Upper lobe of left lung (tissue), 6 donors: Measurements from ENCODE around the gene TRPM2. TPM values are rescaled to one million over a fixed set of nuclear protein-coding genes. Genes with fewer than 3 reads are reported as not detected.

ENCODE experiments used
- ATAC-seq, 2 donors: fragments of 200-7000 bp; cut with Tn5 transposase; one replicate each; pipeline ENCODE4 v1.9.1; 2022; ENCODE audit warnings: mild to moderate bottlenecking in 2 of 2, moderate library complexity in 2 of 2; ENCODE audit not compliant: low FRiP score in 2 of 2
- DNase-seq, 2 donors: peaks; one replicate each; pipeline ENCODE4 v3.0.0-alpha.2; 2019 to 2020
- H3K27ac ChIP-seq, 4 donors: fragments of 200-600 bp; sonication (generic); one replicate each; pipeline ENCODE4 v1.5.1; 2016 to 2019
- H3K27me3 ChIP-seq, 4 donors: fragments of 200-600 bp; sonication (generic); one replicate each; pipeline ENCODE4 v1.5.1; 2017 to 2019
- H3K36me3 ChIP-seq, 4 donors: fragments of 200-600 bp; sonication (generic); one replicate each; pipeline ENCODE4 v1.5.1; 2016 to 2019
- H3K4me1 ChIP-seq, 4 donors: fragments of 200-600 bp; sonication (generic); one replicate each; pipeline ENCODE4 v1.5.1; 2018 to 2019
- H3K4me3 ChIP-seq, 4 donors: fragments of 200-600 bp; sonication (generic); one replicate each; pipeline ENCODE4 v1.5.1; 2017 to 2019; ENCODE audit warnings: mild to moderate bottlenecking in 2 of 4, moderate library complexity in 1 of 4
- H3K9me3 ChIP-seq, 4 donors: fragments of 200-600 bp; sonication (generic); one replicate each; pipeline ENCODE4 v1.5.1; 2018 to 2019
- EP300 ChIP-seq, 4 donors: sonication (generic); formaldehyde crosslinking; IDR thresholded peaks; one replicate each; pipeline ENCODE4 v1.5.1; 2017; ENCODE audit warnings: antibody characterized with exemption in 4 of 4, control low read depth in 2 of 4
- POLR2A ChIP-seq, 4 donors: fragments of 450-650 bp; IDR thresholded peaks; one replicate each; pipeline ENCODE4 v1.5.1; 2016 to 2017; ENCODE audit warnings: antibody characterized with exemption in 4 of 4, mild to moderate bottlenecking in 2 of 4
- POLR2AphosphoS5 ChIP-seq, 2 donors: sonication (generic); formaldehyde crosslinking; IDR thresholded peaks; one replicate each; pipeline ENCODE4 v1.5.1; 2017; ENCODE audit warnings: antibody characterized with exemption in 2 of 2
- WGBS, 2 donors: methylation state at CpG; one replicate each; pipeline ENCODE4 v1.1.5; 2017 to 2018; 5-methylcytosine and 5-hydroxymethylcytosine counted together
- total RNA-seq, 6 donors: library from RNA; depleted of rRNA in 4 of 6; stranded (reverse); fragments of >200 nt in 4 of 6; gene quantifications; one replicate each; pipeline versions ENCODE4 v1.1.0 to v1.2.1, GENCODE V29; 2016 to 2021
- TF ChIP-seq, protein P1 (sequence below), 6 experiments: fragments of 450-650 bp in 4 of 6; fragments of 200-600 bp in 2 of 6; sonication (generic) in 2 of 6; IDR thresholded peaks; one replicate each; pipeline ENCODE4 v1.5.1; 2016 to 2019; ENCODE audit warnings: antibody characterized with exemption in 6 of 6
- donor health status: DM: no; HTN: no; CAD: no; lungs with moderate emphysema.
- donor health status: DM: no; HTN: yes; CAD: no; lungs with severe emphysema.

The TRPM2 gene
- total RNA-seq, 6 donors from 2014 or later, result 2.2 to 37.7 (median 12.7) TPM

DNA sequence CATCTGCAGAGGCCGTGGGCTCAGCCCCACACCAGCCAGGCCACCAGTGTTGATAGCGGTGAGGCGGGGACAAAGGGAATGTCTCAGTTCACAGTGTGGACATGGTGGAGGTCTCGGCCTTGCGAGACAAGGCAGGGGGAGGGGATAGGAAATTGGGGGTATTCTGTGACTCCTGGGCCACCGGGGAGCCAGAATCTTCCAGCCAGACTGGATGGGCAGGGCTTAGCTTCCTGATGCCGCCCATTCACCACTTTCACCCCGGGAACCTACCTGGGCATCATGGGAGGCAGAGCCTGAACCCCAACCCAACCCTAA is 107.0 kb downstream of the TRPM2 start:
- H3K9me3 ChIP-seq, result no peaks in the 10 kb centered on the region
- H3K4me1 ChIP-seq, result peaks cover 5 to 13% (median 9%) of the 10 kb centered on the region in 4 donors
- TF ChIP-seq POLR2A (IDR thresholded peaks at IDR 0.05) (no peak), EP300 (IDR thresholded peaks at IDR 0.05) (no peak), POLR2AphosphoS5 (IDR thresholded peaks at IDR 0.05) (no peak)
- TF ChIP-seq, protein P1, sequence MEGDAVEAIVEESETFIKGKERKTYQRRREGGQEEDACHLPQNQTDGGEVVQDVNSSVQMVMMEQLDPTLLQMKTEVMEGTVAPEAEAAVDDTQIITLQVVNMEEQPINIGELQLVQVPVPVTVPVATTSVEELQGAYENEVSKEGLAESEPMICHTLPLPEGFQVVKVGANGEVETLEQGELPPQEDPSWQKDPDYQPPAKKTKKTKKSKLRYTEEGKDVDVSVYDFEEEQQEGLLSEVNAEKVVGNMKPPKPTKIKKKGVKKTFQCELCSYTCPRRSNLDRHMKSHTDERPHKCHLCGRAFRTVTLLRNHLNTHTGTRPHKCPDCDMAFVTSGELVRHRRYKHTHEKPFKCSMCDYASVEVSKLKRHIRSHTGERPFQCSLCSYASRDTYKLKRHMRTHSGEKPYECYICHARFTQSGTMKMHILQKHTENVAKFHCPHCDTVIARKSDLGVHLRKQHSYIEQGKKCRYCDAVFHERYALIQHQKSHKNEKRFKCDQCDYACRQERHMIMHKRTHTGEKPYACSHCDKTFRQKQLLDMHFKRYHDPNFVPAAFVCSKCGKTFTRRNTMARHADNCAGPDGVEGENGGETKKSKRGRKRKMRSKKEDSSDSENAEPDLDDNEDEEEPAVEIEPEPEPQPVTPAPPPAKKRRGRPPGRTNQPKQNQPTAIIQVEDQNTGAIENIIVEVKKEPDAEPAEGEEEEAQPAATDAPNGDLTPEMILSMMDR (IDR thresholded peaks at IDR 0.05), result no peak
- ATAC-seq (no peak), DNase-seq (no peak)
- 89 to 91% methylated on average over 8 of the region's 8 CpGs for WGBS, 2 donors
- no peak overlapping the region for H3K4me3 ChIP-seq
- no peaks in the 10 kb centered on the region for H3K27me3 ChIP-seq
- H3K27ac ChIP-seq, result no peak overlapping the region
- H3K36me3 ChIP-seq, result no peaks in the 10 kb centered on the region

DNA sequence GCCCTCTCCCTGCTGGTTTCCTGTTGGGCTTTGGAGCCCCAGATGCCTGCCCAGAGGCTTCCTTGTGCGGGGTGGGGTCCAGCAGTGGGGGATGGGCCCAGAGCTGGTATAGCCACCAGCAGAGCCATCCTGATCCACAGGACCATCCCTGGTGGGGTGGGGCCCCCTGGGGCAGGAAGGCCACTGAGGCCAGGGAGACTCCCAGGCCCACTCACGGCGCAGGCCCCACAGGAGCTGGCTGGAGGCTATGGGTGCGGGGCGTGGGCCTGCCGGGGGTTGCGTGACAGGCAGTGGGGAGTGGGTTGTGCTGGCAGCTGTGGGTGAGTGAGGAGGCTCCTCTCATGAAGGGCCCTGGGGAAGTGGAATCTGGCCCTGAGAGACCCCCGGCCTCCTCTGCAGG is 107.6 kb downstream of the TRPM2 start:
- Histone ChIP-seq H3K36me3 (no peaks in the 10 kb centered on the region), H3K27ac (no peak overlapping the region), H3K4me1 (peaks cover 4 to 7% (median 5%) of the 10 kb centered on the region in 4 donors), H3K9me3 (no peaks in the 10 kb centered on the region), H3K4me3 (no peak overlapping the region), H3K27me3 (no peaks in the 10 kb centered on the region)
- 97% methylated on average over 8 of the region's 8 CpGs; no CpG with 5 or more reads in 1 of the 2 donors for WGBS, 2 donors
- DNase-seq (peak in 1 of 2 donors; percentile 70), ATAC-seq (no peak)
- no peak for TF ChIP-seq POLR2A (IDR thresholded peaks at IDR 0.05)
- no peak for TF ChIP-seq POLR2AphosphoS5 (IDR thresholded peaks at IDR 0.05)
- TF ChIP-seq, protein P1 (IDR thresholded peaks at IDR 0.05), result no peak
- no peak for TF ChIP-seq EP300 (IDR thresholded peaks at IDR 0.05)

DNA sequence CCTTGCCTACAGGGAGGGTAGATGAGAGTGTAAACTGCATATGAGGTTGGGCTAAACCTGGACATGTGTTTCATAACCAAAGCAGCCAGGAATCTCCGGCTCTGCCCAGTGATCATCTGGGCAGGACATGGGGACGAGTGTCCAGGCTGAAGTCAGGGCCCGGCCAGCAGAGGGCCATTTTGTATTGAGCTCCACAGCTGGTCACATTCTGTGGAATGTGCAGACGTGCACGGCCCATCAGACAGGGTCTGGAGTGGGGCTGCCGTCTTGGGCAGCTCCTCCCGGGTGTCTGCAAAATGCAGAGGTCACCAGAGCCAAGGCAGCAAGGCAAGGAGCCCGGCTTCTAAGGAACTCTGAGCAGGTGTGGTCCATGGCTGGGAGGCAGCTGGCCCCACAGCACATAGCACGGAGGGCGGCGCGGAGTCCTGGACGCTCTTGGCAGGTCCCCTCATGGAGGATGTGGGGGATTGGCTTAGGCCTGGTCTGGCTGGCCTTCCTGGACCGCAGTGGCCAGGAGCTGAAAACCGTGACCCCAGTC is 108.1 kb downstream of the TRPM2 start:
- H3K4me1 ChIP-seq, result peaks cover 0 to 1% (median under 1%) of the 10 kb centered on the region in 4 donors
- TF ChIP-seq, protein P1 (IDR thresholded peaks at IDR 0.05), result peak in 3 of 6 experiments; percentile 20 to 39 (median 23)
- TF ChIP-seq POLR2AphosphoS5 (IDR thresholded peaks at IDR 0.05), result no peak
- H3K27ac ChIP-seq, result no peak overlapping the region
- no peaks in the 10 kb centered on the region for H3K9me3 ChIP-seq
- no peaks in the 10 kb centered on the region for H3K36me3 ChIP-seq
- no peak overlapping the region for H3K4me3 ChIP-seq
- no peak for ATAC-seq
- H3K27me3 ChIP-seq, result no peaks in the 10 kb centered on the region
- 65 to 80% methylated on average over 11 to 15 of the region's 15 CpGs for WGBS, 2 donors
- no peak for DNase-seq

DNA sequence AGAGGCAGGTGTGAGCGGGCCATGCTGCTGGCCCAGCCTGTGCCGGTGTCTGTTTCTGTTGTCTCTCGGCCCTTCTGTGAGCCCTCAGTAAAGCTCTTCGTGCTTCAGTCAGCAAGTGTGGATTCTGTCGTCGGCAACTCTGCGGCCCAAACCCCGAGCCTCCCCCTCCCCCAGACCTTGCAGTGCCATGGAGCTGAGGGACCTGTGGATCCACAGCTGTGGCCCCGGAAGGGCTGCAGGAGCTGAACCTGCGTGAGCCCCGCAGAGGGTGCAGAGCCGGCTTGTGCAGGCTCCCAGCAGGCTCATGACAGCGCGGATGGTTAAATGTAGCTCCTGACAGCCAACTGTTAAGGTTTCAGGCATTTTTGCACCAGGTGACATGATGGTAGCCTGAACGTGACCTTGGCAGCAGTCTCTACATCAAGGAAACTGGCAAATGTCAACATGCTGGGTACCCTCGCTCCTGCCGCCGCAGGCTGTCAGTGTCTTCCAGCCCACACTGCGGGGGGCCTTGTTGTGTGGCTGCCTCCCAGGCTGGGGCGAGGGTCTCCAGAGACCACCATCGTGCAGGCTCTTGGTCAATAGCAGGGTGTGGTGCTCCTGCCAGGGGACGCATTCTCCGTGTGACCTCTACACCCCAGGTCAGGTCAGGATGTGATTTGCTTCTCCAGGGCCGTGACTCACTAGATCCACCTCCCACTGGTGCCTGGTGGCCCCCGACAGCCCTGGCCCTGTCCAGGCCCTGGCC is 108.8 kb downstream of the TRPM2 start:
- H3K27ac ChIP-seq, result no peak overlapping the region
- H3K9me3 ChIP-seq, result no peaks in the 10 kb centered on the region
- no peak for DNase-seq
- WGBS, 2 donors, result 92 to 93% methylated on average over 19 to 24 of the region's 25 CpGs
- no peak for TF ChIP-seq POLR2AphosphoS5 (IDR thresholded peaks at IDR 0.05)
- TF ChIP-seq EP300 (IDR thresholded peaks at IDR 0.05), result no peak
- no peak for TF ChIP-seq POLR2A (IDR thresholded peaks at IDR 0.05)
- TF ChIP-seq, protein P1 (IDR thresholded peaks at IDR 0.05), result no peak
- no peak for ATAC-seq
- no peaks in the 10 kb centered on the region for H3K36me3 ChIP-seq
- no peak overlapping the region for H3K4me3 ChIP-seq
- H3K4me1 ChIP-seq, result no peaks in the 10 kb centered on the region
- H3K27me3 ChIP-seq, result no peaks in the 10 kb centered on the region

DNA sequence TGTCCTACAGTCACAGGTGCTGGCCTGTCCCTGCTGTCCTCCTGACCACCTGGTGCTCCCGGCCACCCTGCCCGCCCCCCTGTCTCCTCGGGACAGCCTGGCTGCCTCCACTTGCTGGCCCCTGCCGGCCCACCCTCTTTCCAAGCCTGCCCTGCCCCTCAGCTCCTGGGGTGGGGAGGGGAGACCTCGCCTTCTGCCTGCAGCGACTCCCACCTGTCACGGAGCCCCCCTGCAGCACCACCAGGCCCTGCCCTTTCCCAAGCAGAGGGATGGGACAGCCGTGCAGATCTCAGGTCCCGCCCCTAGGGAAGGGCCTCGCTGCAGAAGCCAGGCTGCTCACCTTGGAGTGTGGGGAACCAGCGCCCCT is 109.4 kb downstream of the TRPM2 start:
- H3K4me1 ChIP-seq, result no peaks in the 10 kb centered on the region
- H3K9me3 ChIP-seq, result no peaks in the 10 kb centered on the region
- no peak for ATAC-seq
- 80 to 91% methylated on average over 1 to 11 of the region's 11 CpGs for WGBS, 2 donors
- H3K4me3 ChIP-seq, result no peak overlapping the region
- TF ChIP-seq, protein P1 (IDR thresholded peaks at IDR 0.05), result no peak
- no peak for TF ChIP-seq POLR2A (IDR thresholded peaks at IDR 0.05)
- TF ChIP-seq POLR2AphosphoS5 (IDR thresholded peaks at IDR 0.05), result no peak
- TF ChIP-seq EP300 (IDR thresholded peaks at IDR 0.05), result no peak
- no peaks in the 10 kb centered on the region for H3K36me3 ChIP-seq
- H3K27me3 ChIP-seq, result no peaks in the 10 kb centered on the region
- DNase-seq, result no peak
- no peak overlapping the region for H3K27ac ChIP-seq
